SK-N-MC (cell line): ENCODE data around the gene CPNE8.

Experiments
- EZH2 ChIP-seq: fragments of 200-600 bp; sonication (generic); IDR thresholded peaks from one replicate; pipeline ENCODE4 v1.6.1; 2017; ENCODE audit warnings: antibody characterized with exemption
- POLR2AphosphoS5 ChIP-seq: IDR thresholded peaks from 2 replicates; pipeline ENCODE4 v1.6.1; 2012; ENCODE audit warnings: mild to moderate bottlenecking, low read depth, low read length, borderline replicate concordance

GRCh38 chr12:38669081-38669480 is 236.3 kb downstream of the CPNE8 start:
- TF ChIP-seq POLR2AphosphoS5 (no peak), EZH2 (no peak)
